ENCODE results near the gene GSG1L. TPM values are rescaled to one million over a fixed set of nuclear protein-coding genes. Genes with fewer than 3 reads are reported as not detected.

Gene GSG1L
- total and polyA plus RNA-seq, 9 of the 15 experiments (the other 6 are each of a cell fraction or from before 2014, with no cell fraction given) = not detected

DNA sequence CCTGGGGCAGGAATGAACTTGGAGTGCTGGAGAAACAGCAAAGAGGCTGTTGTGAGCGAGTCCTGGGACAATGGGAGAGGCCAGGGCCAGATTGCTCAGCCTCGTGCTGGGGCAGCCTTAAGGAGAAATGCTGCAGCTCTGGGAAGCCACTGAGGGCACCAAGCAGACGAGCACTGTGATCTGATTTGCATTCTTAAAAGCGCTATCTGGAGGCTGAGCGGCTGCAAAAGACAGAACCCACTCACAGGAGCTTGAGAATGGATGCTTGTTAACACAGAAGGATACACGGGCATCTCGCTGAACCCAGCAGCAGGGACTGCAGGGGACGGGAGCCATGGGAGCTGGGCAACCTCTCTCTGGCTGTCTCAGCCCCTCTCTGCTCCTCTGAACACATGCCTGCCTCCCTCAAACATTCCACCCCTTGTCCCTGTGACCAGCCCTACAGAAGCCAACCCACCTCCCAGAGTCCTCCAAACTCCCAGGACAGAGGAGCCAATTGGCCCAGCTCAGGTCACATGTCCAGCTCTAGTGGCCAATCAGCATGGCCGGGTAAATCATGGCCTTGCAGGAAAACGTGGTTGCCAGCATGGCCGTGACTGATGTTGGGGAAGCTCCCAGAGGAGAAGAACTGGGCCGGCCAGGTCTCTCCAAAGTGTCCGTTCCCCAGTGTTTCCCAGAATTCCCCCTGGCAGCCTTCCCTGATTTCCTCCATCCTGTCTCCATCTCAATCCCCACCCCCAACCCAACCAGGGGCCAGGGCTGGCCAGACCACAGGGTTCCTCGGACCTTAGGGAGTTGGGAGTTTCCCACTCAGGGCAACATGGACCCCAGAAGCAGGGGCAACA, 60.3 kb downstream of the GSG1L start (continued):
- TF ChIP-seq ZBTB7A (IDR thresholded peaks at IDR 0.05; ENCODE audit: borderline replicate concordance, control insufficient read depth, low read depth, low read length) (no peak), TAF1 (IDR thresholded peaks at IDR 0.05; ENCODE audit: control insufficient read depth, extremely low read depth, insufficient read depth, low read length, severe bottlenecking) (no peak), ARNT (IDR thresholded peaks at IDR 0.05) (no peak)
- TF ChIP-seq, protein P1, sequence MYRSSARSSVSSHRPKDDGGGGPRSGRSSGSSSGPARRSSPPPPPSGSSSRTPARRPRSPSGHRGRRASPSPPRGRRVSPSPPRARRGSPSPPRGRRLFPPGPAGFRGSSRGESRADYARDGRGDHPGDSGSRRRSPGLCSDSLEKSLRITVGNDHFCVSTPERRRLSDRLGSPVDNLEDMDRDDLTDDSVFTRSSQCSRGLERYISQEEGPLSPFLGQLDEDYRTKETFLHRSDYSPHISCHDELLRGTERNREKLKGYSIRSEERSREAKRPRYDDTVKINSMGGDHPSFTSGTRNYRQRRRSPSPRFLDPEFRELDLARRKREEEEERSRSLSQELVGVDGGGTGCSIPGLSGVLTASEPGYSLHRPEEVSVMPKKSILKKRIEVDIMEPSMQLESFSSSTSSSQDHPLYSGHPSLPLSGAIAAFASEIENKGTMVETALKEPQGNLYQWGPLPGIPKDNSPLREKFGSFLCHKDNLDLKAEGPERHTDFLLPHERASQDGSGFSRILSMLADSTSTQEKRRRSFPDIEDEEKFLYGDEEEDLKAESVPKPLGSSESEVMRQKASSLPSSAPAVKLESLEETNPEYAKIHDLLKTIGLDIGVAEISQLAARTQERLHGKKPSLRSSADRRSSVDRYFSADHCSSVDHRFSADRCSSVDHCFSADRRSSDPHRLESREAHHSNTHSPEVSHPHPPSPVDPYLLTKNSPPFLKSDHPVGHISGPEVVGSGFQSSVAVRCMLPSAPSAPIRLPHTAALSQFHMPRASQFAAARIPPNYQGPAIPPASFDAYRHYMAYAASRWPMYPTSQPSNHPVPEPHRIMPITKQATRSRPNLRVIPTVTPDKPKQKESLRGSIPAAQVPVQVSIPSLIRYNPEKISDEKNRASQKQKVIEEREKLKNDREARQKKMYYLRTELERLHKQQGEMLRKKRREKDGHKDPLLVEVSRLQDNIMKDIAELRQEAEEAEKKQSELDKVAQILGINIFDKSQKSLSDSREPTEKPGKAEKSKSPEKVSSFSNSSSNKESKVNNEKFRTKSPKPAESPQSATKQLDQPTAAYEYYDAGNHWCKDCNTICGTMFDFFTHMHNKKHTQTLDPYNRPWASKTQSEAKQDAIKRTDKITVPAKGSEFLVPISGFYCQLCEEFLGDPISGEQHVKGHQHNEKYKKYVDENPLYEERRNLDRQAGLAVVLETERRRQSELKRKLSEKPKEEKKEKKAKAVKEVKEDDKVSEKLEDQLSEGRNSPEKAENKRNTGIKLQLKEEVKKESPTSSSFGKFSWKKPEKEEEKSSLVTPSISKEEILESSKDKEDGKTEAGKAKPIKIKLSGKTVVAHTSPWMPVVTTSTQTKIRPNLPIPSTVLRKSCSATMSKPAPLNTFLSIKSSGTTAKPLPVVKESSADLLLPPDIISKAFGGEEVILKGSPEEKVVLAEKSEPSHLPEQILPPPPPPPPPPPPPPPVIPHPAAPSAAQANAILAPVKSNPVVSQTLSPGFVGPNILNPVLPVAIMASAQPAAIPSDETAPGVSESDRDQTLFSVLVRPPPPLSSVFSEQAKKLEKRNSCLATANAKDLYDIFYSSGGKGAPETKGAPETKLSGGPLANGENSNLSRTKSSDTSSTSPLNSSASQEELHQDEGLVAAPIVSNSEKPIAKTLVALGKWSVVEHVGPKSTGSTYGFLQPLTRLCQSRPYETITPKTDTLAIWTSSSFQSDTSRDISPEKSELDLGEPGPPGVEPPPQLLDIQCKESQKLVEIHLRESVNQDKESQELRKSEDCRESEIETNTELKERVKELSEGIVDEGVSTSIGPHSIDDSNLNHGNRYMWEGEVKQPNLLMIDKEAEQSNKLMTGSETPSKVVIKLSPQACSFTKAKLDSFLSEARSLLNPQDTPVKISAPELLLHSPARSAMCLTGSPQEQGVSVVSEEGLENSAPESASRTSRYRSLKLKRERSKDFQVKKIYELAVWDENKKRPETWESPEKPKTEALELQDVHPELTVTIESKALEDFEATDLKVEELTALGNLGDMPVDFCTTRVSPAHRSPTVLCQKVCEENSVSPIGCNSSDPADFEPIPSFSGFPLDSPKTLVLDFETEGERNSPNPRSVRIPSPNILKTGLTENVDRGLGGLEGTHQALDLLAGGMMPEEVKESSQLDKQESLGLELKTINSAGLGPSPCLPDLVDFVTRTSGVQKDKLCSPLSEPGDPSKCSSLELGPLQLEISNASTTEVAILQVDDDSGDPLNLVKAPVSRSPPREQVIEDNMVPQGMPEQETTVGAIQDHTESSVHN (IDR thresholded peaks at IDR 0.05; ENCODE audit: borderline replicate concordance in 1 of 2, low read depth in 1 of 2) = no peak
- TF ChIP-seq, protein P2, sequence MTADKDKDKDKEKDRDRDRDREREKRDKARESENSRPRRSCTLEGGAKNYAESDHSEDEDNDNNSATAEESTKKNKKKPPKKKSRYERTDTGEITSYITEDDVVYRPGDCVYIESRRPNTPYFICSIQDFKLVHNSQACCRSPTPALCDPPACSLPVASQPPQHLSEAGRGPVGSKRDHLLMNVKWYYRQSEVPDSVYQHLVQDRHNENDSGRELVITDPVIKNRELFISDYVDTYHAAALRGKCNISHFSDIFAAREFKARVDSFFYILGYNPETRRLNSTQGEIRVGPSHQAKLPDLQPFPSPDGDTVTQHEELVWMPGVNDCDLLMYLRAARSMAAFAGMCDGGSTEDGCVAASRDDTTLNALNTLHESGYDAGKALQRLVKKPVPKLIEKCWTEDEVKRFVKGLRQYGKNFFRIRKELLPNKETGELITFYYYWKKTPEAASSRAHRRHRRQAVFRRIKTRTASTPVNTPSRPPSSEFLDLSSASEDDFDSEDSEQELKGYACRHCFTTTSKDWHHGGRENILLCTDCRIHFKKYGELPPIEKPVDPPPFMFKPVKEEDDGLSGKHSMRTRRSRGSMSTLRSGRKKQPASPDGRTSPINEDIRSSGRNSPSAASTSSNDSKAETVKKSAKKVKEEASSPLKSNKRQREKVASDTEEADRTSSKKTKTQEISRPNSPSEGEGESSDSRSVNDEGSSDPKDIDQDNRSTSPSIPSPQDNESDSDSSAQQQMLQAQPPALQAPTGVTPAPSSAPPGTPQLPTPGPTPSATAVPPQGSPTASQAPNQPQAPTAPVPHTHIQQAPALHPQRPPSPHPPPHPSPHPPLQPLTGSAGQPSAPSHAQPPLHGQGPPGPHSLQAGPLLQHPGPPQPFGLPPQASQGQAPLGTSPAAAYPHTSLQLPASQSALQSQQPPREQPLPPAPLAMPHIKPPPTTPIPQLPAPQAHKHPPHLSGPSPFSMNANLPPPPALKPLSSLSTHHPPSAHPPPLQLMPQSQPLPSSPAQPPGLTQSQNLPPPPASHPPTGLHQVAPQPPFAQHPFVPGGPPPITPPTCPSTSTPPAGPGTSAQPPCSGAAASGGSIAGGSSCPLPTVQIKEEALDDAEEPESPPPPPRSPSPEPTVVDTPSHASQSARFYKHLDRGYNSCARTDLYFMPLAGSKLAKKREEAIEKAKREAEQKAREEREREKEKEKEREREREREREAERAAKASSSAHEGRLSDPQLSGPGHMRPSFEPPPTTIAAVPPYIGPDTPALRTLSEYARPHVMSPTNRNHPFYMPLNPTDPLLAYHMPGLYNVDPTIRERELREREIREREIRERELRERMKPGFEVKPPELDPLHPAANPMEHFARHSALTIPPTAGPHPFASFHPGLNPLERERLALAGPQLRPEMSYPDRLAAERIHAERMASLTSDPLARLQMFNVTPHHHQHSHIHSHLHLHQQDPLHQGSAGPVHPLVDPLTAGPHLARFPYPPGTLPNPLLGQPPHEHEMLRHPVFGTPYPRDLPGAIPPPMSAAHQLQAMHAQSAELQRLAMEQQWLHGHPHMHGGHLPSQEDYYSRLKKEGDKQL (CRISPR knock-in tag; IDR thresholded peaks at IDR 0.05; ENCODE audit: borderline replicate concordance) = no peak
- TF ChIP-seq, protein P3, sequence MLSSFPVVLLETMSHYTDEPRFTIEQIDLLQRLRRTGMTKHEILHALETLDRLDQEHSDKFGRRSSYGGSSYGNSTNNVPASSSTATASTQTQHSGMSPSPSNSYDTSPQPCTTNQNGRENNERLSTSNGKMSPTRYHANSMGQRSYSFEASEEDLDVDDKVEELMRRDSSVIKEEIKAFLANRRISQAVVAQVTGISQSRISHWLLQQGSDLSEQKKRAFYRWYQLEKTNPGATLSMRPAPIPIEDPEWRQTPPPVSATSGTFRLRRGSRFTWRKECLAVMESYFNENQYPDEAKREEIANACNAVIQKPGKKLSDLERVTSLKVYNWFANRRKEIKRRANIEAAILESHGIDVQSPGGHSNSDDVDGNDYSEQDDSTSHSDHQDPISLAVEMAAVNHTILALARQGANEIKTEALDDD (IDR thresholded peaks at IDR 0.05) = no peak

Measured in K562 (cell line).